Muscle layer of colon (tissue), 2 donors: ENCODE results near the gene NXF1.
"Not testable (repeated sequence)": the region's sequence is repeated elsewhere in the genome, so short reads cannot be mapped to it uniquely, and the experiment has no call there.

Experiments used
- H3K27ac ChIP-seq: one replicate; pipeline ENCODE4 v1.7.0; 2013; ENCODE audit warnings: low read depth, mild to moderate bottlenecking, low read length, moderate library complexity
- H3K27me3 ChIP-seq, 2 donors: one replicate each; pipeline ENCODE4 v1.7.0; 2013; ENCODE audit warnings: low read length in 2 of 2, mild to moderate bottlenecking in 2 of 2; ENCODE audit not compliant: insufficient read depth in 2 of 2, control insufficient read depth in 1 of 2
- H3K36me3 ChIP-seq: one replicate; pipeline ENCODE4 v1.7.0; 2013; ENCODE audit warnings: mild to moderate bottlenecking, low read length; ENCODE audit not compliant: insufficient read depth
- H3K4me1 ChIP-seq: one replicate; pipeline ENCODE4 v1.7.0; 2013; ENCODE audit warnings: mild to moderate bottlenecking, low read length; ENCODE audit not compliant: insufficient read depth
- H3K4me3 ChIP-seq, 2 donors: one replicate each; pipeline ENCODE4 v1.7.0; 2013; ENCODE audit warnings: low read length in 2 of 2, low read depth in 1 of 2, mild to moderate bottlenecking in 1 of 2, moderate library complexity in 1 of 2
- H3K9ac ChIP-seq: one replicate; pipeline ENCODE4 v1.7.0; 2013; ENCODE audit warnings: low read length
- H3K9me3 ChIP-seq: one replicate; pipeline ENCODE4 v1.7.0; 2013; ENCODE audit warnings: mild to moderate bottlenecking, low read length
- donor health status: abdominal sarcoma.
- donor health status: Adenocarcinoma of cecum.

Gene NXF1

DNA sequence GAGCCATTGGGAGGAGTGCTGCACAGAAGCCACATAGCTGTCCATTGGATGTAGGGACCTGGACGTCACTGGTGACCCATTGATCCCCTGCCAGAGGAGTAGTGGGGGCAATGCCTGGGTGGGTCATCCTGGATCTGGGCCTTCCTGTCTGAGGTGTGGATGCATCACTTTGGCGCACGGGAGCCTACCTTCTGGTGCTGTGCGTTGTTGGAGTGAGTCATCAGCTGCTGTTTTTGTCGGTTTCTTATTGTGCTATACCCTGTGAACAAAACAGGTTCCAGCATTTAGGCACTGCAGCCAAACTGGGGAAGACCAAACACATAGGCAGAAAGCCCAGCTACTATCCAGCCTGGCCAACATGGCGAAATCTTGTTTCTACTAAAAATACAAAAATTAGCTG is 30.8 kb downstream of the NXF1 start:
- Histone ChIP-seq H3K27me3 (no peaks in the 10 kb centered on the region), H3K36me3 (peaks cover 33% of the 10 kb centered on the region), H3K4me1 (peaks cover 19% of the 10 kb centered on the region), H3K4me3 (no peak overlapping the region), H3K9ac (no peak overlapping the region), H3K27ac (no peak overlapping the region), H3K9me3 (no peaks in the 10 kb centered on the region)

DNA sequence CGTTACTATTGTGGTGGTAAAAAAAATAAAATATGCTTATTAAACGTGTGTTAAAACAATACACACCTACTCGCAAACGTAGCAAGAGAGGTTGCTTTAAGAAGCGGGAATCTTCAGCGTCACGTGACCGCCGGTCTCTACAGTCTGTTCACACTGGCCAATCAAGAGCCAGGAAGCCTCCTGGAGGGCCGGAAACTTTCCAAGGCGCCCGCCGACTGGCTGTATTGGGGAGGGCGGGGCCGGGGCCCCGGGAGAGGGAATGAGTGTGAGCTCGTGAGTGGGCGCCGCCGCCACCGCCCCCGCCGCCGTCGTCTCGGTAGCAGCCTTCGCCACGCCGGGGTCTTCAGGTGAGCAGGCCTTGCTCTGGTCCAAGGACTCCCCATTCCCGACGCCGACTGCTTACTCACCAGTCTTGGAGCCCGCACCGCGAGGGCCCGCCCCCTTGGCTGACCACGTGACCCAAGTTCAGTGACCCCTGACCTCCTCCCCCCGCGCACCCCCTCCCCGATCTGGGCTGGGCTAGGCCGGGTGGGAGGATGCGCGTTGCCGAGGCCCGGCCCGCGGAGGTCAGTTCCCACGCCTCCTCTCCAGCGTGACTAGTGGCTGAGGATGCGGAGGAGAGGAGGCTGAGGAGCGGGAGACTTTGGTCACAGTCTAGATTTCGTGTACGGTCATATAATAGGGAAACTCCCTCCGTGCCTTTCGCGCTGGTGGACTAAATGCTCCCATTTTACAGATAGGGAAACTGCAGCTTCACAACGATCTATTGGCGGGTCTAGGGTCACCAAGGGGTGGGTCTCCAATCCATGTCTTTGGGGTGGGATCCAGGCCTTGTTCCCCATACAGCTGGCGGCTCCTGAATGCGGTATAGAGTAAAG is 33.9 kb downstream of the NXF1 start, which contains the start of gene TAF6L:
TSS of gene TAF6L (plus strand) at position 253 of the 878 bp plus-strand sequence. CDS start 4,388 bp downstream, outside the sequence.
- H3K9ac ChIP-seq, result peak within 1 kb of the TSS; percentile 66
- no peaks in the 10 kb centered on the region for H3K9me3 ChIP-seq
- H3K4me1 ChIP-seq, result peaks cover 19% of the 10 kb centered on the region
- H3K27me3 ChIP-seq, result no peaks in the 10 kb centered on the region
- peaks cover 17% of the 10 kb centered on the region for H3K36me3 ChIP-seq
- H3K4me3 ChIP-seq, result peak within 1 kb of the TSS; percentile 68 to 87
- H3K27ac ChIP-seq, result peak within 1 kb of the TSS; percentile 82

DNA sequence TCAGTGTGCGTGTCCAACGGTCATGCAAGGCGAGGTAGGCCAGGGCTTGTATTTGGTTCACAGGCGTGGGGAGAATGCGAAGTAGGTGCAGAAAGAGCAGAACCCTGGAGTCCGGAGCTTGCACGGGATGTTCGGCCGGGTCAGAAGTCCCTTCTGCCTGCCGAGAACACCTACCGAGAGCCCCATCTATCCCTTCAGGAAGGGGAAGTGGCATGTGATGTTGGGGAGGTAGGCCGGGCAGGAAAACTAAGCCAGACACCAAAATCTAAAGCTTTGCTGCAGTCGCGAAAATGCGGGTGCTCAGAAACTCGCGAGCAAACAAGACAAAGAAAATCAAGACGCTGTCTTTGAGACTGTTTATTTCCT is 34.5 kb downstream of the NXF1 start:
- peak overlapping the region; percentile 68 to 87 for H3K4me3 ChIP-seq
- no peaks in the 10 kb centered on the region for H3K9me3 ChIP-seq
- H3K4me1 ChIP-seq, result peaks cover 19% of the 10 kb centered on the region
- H3K27me3 ChIP-seq, result no peaks in the 10 kb centered on the region
- H3K9ac ChIP-seq, result peak overlapping the region; percentile 12
- peak overlapping the region; percentile 82 for H3K27ac ChIP-seq
- peaks cover 16% of the 10 kb centered on the region for H3K36me3 ChIP-seq

DNA sequence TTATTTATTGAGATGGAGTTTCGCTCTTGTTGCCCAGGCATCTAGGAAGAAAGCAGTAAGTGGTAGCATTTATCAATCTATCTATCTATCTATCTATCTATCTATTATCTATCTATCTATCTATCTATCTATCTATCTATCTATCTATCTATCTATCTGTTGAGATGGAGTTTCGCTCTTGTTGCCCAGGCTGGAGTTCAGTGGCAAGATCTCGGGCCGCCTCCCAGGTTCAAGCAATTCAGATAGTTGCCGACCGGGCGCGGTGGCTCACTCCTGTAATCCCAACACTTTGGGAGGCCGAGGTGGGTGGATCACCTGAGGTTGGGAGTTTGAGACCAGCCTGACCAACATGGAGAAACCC is 44.4 kb downstream of the NXF1 start:
- H3K27ac ChIP-seq, H3K27me3 ChIP-seq, H3K36me3 ChIP-seq, H3K9me3 ChIP-seq, H3K9ac ChIP-seq, H3K4me3 ChIP-seq: not testable (repeated sequence)
- H3K4me1 ChIP-seq, result peaks cover 11% of the 10 kb centered on the region

DNA sequence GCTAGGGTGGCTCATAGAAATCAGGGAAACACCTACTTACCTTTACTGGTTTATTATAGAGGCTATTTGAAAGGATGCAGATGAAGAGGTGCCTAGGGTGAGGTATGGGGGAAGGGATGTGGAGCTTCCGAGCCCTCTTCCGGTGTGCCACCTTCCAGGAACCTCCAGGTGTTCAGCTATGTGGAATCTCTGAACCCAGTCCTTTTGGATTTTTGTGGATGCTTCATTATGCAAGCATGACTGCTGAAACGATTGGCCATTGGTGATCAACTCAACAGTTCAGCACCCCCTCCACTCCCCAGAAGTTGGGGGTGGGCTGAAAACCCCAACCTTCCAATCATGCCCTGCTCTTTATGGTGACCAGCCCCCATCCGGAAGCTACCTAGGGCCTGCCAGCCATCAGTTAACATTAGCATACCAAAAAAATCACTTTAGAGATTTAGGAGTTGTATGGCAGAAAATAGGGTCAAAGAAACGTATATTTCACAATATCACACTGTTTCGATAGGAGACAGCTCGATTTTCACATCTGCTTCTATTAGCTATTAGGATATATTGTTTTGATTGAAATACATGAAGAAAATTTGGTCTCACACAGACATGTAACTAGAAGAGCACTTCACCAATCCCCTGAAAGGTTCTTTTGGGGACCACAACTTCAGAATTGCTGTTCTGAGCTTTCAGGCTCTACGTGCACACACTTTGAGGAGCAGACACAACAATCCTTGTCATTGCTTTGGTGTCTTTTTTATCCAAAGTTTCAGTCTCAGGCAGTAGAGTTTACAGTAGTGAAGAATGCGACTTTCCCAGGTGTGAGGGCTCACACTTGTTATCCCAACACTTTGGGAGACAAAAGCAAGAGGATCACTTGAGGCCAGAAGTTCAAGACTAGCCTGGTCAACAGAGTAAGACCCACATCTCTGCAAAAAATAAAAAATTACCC is 47.1 kb downstream of the NXF1 start:
- peaks cover 16% of the 10 kb centered on the region for H3K4me1 ChIP-seq
- no peak overlapping the region for H3K27ac ChIP-seq
- H3K9ac ChIP-seq, result no peak overlapping the region
- H3K4me3 ChIP-seq, result no peak overlapping the region
- peaks cover 2% of the 10 kb centered on the region for H3K36me3 ChIP-seq
- no peaks in the 10 kb centered on the region for H3K27me3 ChIP-seq
- no peaks in the 10 kb centered on the region for H3K9me3 ChIP-seq

DNA sequence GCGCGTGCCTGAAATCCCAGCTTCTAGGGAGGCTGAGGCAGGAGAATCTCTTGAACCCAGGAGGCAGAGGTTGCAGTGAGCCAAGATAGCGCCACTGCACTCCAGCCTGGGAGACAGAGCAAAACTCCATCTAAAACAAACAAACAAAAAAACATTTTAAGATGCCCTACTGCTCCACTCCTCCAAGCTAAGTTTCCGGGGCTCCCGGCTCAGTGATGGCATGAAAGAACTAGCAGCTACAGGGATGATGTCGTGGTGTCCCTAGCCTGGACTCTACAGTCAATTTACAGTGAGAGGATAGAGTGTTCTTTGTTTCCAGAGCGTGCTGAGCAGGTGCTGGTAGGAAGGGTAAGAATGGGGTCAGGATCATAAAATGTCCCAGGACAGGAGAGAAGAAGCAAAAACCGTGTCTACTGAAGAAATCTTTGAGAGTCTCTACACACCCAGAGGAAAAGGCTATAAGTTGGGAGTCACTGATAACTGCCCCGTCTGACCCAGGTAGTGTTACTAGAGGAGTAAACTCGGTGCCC is 50.1 kb downstream of the NXF1 start:
- Histone ChIP-seq H3K9me3 (no peaks in the 10 kb centered on the region), H3K4me1 (peaks cover 18% of the 10 kb centered on the region), H3K9ac (peak overlapping the region; percentile 68), H3K27ac (no peak overlapping the region), H3K36me3 (peaks cover 15% of the 10 kb centered on the region), H3K27me3 (no peaks in the 10 kb centered on the region), H3K4me3 (no peak overlapping the region)

DNA sequence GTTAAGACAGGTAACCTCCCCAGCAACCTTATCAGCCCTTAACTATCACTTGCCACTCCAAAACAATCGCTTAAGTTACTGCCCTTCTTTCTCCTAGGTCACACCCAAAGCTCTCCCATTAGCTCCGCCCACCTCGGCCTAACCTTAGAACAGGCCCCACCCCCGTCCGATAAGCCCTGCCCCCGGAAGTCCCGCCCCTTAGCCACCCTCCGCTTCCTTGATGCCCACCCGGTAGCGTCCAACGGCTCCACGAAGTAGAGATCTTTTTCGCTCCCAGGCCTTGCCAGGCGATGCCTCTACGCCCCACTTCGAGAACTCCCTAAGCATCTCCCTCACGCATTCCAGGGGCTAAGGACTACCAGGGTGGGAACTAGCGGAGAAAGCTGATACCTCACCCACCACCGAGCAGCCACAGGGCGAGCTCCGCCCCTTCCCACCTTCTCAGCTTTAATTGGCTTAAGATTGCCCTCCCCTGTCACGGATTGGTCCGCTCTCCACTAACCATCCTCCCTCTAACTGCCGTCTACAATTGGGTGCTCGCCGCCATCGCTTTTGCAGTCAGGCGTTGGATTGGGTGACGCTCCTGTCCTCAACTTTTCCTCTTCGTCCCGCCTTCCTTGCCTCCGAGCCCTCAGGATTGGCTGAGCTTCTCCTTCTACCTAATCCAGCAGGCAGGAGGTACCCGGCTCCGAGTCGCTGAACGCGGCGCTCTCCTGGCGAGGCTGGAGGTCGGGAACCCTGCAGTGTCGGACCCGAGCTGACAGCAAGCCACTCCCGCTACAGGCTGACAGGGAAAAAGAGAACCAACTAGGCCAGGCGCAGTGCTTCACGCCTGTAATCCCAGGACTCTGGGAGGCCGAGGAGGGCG is 51.3 kb downstream of the NXF1 start, which contains the start of gene ZBTB3:
TSS of gene ZBTB3 (minus strand) at position 425 of the 868 bp plus-strand sequence. CDS start 496 bp downstream, outside the sequence.
- peak within 1 kb of the TSS; percentile 68 for H3K9ac ChIP-seq
- H3K27ac ChIP-seq, result peak within 1 kb of the TSS; percentile 94
- no peaks in the 10 kb centered on the region for H3K9me3 ChIP-seq
- peaks cover 18% of the 10 kb centered on the region for H3K4me1 ChIP-seq
- no peaks in the 10 kb centered on the region for H3K27me3 ChIP-seq
- H3K36me3 ChIP-seq, result peaks cover 20% of the 10 kb centered on the region
- H3K4me3 ChIP-seq, result peak within 1 kb of the TSS; percentile 78 to 92

DNA sequence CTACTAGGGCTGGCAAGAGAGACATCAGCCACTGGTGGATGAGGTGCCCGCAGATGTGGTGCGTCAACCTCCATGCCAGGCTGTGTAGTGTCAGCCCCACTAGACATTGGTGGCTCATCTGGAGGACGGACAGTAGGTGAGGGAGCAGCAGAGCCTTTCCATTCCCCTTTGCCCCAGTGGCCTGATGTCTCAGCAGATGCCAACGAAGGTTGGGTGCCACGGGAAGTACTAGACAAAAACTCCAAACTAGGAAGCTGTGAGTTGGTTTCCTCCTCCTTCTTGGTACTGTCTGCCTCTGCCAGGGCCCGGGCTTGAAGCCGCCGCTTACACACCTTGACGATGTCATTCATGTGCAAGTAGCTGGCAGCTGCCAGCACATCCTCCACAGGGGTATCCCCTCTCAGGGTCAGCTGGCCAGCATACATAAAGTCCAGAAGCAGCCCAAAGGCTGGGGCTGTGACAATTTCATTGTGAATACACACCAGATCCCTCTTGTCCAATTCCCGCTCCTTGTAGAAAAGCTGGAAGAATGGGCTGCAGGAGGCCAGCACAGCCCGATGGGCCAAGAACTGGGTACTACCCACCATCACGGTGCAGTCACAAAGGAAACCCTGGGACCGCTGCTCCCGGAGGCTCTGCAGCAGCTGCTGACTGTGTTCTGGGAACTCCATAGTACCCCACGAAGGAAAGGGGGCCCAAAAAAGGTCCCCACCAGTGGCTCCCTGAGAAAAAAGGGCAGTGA is 52.1 kb downstream of the NXF1 start:
- Histone ChIP-seq H3K4me3 (peak overlapping the region; percentile 78 to 92), H3K36me3 (peaks cover 21% of the 10 kb centered on the region), H3K9me3 (no peaks in the 10 kb centered on the region), H3K4me1 (peaks cover 18% of the 10 kb centered on the region), H3K9ac (no peak overlapping the region), H3K27me3 (no peaks in the 10 kb centered on the region), H3K27ac (peak overlapping the region; percentile 94)

DNA sequence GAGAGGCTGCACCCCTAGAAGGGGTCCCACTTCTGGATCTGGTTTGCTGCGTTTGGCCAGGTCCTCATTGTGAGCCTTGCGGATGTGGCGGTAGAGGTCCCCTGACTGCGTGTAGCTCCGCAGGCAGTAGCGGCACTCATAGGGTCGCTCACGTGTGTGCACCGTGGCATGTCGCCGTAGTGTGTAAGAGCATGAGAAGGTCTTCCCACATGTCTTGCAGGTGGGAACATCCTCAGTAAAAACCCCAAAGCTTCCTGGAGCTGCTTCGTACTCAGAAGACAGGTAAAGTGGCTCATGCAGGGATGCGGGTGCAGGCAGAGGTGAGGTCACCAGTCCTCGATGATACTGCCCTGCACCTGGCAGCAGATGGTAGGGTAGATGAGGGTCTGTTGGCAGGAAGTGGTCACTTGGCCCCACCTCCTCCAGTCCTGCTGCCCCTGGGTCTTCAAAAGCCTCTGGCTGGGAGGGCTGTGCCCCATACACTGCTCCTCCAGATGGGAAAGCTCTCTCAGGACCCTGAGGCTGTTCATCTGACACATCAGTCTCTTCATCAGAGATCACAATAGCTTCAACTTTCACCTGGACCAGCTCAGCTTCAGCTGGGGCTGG is 53.0 kb downstream of the NXF1 start:
- no peak overlapping the region for H3K4me3 ChIP-seq
- H3K9me3 ChIP-seq, result no peaks in the 10 kb centered on the region
- H3K27me3 ChIP-seq, result no peaks in the 10 kb centered on the region
- H3K36me3 ChIP-seq, result peaks cover 21% of the 10 kb centered on the region
- peaks cover 18% of the 10 kb centered on the region for H3K4me1 ChIP-seq
- H3K27ac ChIP-seq, result no peak overlapping the region
- no peak overlapping the region for H3K9ac ChIP-seq

DNA sequence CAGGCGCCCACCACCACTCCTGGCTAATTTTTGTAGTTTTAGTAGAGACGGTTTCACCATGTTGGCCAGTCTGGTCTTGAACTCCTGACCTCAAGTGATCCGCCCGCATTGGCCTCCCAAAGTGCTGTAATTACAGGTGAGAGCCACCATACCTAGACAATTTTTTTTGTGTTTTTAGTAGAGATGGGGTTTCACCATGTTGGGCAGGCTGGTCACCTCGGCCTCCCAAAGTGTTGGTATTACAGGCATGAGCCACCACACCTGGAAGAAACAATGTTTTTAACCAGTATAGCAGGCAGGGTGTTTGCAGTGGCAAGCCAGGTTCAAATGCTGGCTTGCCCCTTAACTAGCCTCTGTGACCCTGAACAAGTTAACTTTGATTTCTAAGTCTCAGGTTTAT is 55.3 kb downstream of the NXF1 start:
- not testable (repeated sequence) for H3K9ac ChIP-seq, H3K4me3 ChIP-seq, H3K27ac ChIP-seq, H3K9me3 ChIP-seq, H3K27me3 ChIP-seq
- Histone ChIP-seq H3K36me3 (peaks cover 21% of the 10 kb centered on the region), H3K4me1 (peaks cover 18% of the 10 kb centered on the region)
